ENCODE measurements around the gene QRSL1. TPM values are rescaled to one million over a fixed set of nuclear protein-coding genes. Genes with fewer than 3 reads are reported as not detected.

QRSL1 gene, protein sequence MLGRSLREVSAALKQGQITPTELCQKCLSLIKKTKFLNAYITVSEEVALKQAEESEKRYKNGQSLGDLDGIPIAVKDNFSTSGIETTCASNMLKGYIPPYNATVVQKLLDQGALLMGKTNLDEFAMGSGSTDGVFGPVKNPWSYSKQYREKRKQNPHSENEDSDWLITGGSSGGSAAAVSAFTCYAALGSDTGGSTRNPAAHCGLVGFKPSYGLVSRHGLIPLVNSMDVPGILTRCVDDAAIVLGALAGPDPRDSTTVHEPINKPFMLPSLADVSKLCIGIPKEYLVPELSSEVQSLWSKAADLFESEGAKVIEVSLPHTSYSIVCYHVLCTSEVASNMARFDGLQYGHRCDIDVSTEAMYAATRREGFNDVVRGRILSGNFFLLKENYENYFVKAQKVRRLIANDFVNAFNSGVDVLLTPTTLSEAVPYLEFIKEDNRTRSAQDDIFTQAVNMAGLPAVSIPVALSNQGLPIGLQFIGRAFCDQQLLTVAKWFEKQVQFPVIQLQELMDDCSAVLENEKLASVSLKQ
- 9.1 and 9.3 TPM in 2 replicates for total RNA-seq

DNA sequence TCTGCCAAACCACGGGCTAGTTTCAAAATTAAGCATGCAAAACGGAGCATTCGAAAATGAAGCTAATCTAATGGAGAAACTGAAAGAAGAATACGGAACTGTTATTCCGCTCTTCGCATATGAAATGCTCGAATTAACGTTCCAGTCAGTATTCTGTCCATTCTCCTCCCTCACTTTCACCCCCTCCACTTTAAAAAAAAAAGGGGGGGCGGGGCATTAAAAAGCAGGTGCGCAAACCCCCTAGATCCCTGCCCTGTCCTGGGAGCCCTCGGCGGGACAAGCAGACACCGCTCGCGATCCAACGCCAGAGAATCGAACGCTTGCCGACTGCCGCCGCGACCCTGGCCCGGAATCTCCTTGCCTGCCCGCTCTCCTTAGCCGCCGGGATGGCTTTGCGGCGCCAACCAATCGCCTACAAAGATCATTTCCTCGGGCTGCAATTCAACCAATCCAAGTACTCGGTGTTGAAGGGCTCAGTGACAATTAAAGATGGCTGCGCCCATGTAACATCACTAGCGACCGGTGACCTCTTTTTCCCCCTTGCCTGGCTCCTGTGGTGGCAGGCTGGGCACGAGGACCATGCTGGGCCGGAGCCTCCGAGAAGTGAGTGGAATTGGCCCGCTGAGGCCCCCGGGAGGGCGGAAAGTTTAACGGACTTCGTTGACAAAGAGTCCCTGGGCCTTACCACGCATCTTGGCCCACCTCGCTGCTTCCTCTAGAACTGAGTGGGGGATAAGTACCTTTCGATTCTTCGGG lies at the start of gene QRSL1, which contains the start of gene RTN4IP1:
Gene QRSL1, plus strand, starts transcription at position 476 of the 756 bp plus-strand sequence. Its CDS starts 104 bp downstream, at position 580.
Gene RTN4IP1, minus strand, starts transcription at position 396 of the 756 bp plus-strand sequence. CDS start 477 bp downstream, outside the sequence.

Other genes starting within 250 kb of the QRSL1 start
- 4.1 and 5.6 TPM in 2 replicates for gene RTN4IP1, start 80 bp upstream of the QRSL1 start, total RNA-seq

Data from smooth muscle cell of bladder (primary cell).